Caco-2 (cell line): ENCODE measurements around the gene SUPT6H. TPM values are rescaled to one million over a fixed set of nuclear protein-coding genes. Genes with fewer than 3 reads are reported as not detected.

Source experiments
- BruUV-seq: library from RNA; stranded (reverse); fragments of 400-500 nt; replicated peaks from 2 replicates; lab custom pipeline; 2021; lab: Mats Ljungman, UMichigan
- CTCF ChIA-PET: fragments of 300-600 bp; sonication (Branson Sonifier 250); formaldehyde crosslinking; loops from one replicate; lab custom pipeline; 2022; ENCODE audit warnings: antibody characterized with exemption; lab: Charles Lee
- POLR2A ChIA-PET: fragments of 300-600 bp; sonication (Branson Sonifier 250); formaldehyde crosslinking; loops from one replicate; lab custom pipeline; 2022; ENCODE audit warnings: antibody characterized with exemption; lab: Charles Lee
- DNase-seq, 2 experiments: peaks; one replicate each; pipeline versions ENCODE4 v3.0.0 to v3.0.0-alpha.2; 2020 to 2022
- H3K27me3 ChIP-seq: replicated peaks from 2 replicates; pipeline ENCODE4 v1.6.0; 2011; ENCODE audit warnings: low read length; ENCODE audit not compliant: control insufficient read depth, insufficient read depth
- H3K36me3 ChIP-seq: 2 replicates; pipeline ENCODE4 v1.5.1; 2011; ENCODE audit warnings: low read length; ENCODE audit not compliant: control insufficient read depth, insufficient read depth
- H3K4me1 ChIP-seq: fragments of 250-450 bp; sonication (Bioruptor Pico); 2 replicates; pipeline ENCODE4 v1.5.1; 2020; ENCODE audit warnings: mild to moderate bottlenecking
- H3K4me3 ChIP-seq: 2 replicates; pipeline ENCODE4 v1.5.1; 2011; ENCODE audit warnings: low read depth, mild to moderate bottlenecking, control low read depth, low read length
- H3K9me3 ChIP-seq: fragments of 250-450 bp; sonication (Bioruptor Pico); 2 replicates; pipeline ENCODE4 v1.5.1; 2020; ENCODE audit warnings: mild to moderate bottlenecking, moderate library complexity
- H3K27ac Mint-ChIP-seq: one replicate; pipeline ENCODE4 v1.8.0; 2022; ENCODE audit warnings: mixed read lengths; ENCODE audit not compliant: unreplicated experiment
- H3K27me3 Mint-ChIP-seq: one replicate; pipeline ENCODE4 v1.8.0; 2022; ENCODE audit warnings: mixed read lengths; ENCODE audit not compliant: insufficient read depth, unreplicated experiment
- H3K36me3 Mint-ChIP-seq: one replicate; pipeline ENCODE4 v1.8.0; 2022; ENCODE audit warnings: mild to moderate bottlenecking, mixed read lengths; ENCODE audit not compliant: insufficient read depth, unreplicated experiment
- H3K4me1 Mint-ChIP-seq: one replicate; pipeline ENCODE4 v1.8.0; 2022; ENCODE audit warnings: low read depth, mixed read lengths; ENCODE audit not compliant: unreplicated experiment
- H3K4me3 Mint-ChIP-seq: one replicate; pipeline ENCODE4 v1.8.0; 2022; ENCODE audit warnings: mild to moderate bottlenecking, moderate library complexity, mixed read lengths; ENCODE audit not compliant: unreplicated experiment
- H3K9me3 Mint-ChIP-seq: one replicate; pipeline ENCODE4 v1.8.0; 2022; ENCODE audit warnings: mixed read lengths; ENCODE audit not compliant: unreplicated experiment
- CTCF ChIP-seq, 2 experiments: fragments of 200-600 bp in 1 of 2; IDR thresholded peaks; 1 replicate in 1 of 2; 2 replicates in 1 of 2; pipeline versions ENCODE4 v1.5.1 to v1.8.0; 2011 to 2022; ENCODE audit warnings: antibody characterized with exemption in 1 of 2, control low read depth in 1 of 2, inconsistent platforms in 1 of 2, low read depth in 1 of 2, low read length in 1 of 2, mild to moderate bottlenecking in 1 of 2, moderate library complexity in 1 of 2; ENCODE audit not compliant: insufficient read depth in 1 of 2, severe bottlenecking in 1 of 2, unreplicated experiment in 1 of 2
- intact Hi-C: fragments of 100-400 bp; cut with micrococcal nuclease; formaldehyde crosslinking; loops from one replicate; pipeline ENCODE4 v1.10.0; 2022; ENCODE audit not compliant: unreplicated experiment
- total RNA-seq: library from RNA; stranded (reverse); gene quantifications from 2 replicates; pipeline ENCODE4 v1.2.3, GENCODE V29; 2022

SUPT6H gene
- total RNA-seq, 1 experiment from 2014 or later = 129 TPM

DNA sequence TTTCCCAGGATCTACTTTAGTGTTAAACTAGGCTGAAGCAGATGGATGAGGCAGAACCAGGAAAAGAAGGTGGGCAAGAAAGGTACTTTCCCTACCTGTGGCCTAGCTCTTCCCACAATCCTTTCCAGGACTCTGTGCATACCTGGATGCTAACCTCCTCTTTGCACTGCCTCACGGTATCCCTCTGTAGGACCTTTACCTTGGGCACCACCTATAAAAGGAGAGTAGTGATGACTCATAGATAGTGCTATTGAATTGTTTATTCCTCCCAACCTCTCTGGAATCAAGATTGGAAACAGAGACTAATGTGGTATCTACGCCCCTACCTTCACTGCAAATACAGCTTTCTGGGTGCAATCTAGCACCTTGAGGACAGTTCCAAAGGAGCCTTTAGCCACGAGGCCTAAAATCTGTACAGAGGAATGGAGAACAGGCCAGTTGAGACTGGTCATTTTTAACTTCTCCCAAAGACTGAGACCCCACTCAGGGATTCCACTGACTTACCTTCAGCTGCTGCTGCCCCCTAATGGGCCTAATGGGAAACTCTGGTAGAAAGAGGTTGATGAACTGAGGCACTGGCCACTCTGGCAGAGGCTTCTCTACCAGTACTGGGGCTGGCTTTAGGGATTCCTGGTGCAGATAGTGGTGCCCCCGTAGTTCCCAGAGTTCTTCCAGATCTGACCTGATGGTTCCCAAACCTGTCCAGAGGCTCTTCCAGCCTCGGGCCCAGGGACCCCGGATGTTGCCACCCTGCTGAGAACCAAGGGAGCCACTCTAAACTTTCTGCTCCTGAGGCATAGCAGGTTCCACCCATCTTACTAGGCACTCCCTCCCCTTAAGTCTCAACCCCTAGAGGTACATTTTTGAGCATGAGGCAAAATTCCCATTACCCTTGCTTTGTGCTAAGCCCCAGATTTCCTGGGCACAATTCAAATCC, 48.8 kb upstream of the SUPT6H start:
- Mint-ChIP-seq H3K4me1 (peaks cover 9% of the 10 kb centered on the region), H3K9me3 (no peaks in the 10 kb centered on the region), H3K36me3 (peaks cover 53% of the 10 kb centered on the region), H3K27ac (peak overlapping the region; percentile 19), H3K4me3 (no peak overlapping the region), H3K27me3 (no peaks in the 10 kb centered on the region)
- no peak overlapping the region for H3K4me3 ChIP-seq
- TF ChIP-seq CTCF (IDR thresholded peaks at IDR 0.05; ENCODE audit: insufficient read depth in 1 of 2, low read depth in 1 of 2, low read length in 1 of 2, severe bottlenecking in 1 of 2, unreplicated experiment in 1 of 2) = peak; percentile 73 to 80
- peak; percentile 50 to 66 for DNase-seq
- intact Hi-C loops = loop anchor here (1.0 to 2.0 kb wide), 2 partner anchors 64 to 119 kb away; no protein-coding TSS in a partner anchor
- ChIA-PET CTCF (interaction anchor here (0.6 to 1.4 kb wide), 3 partner anchors 14 to 724 kb away, joined by 3 read pairs; no protein-coding TSS in a partner anchor), POLR2A (no interaction called here)
- no TSS peak for BruUV-seq
- H3K27me3 ChIP-seq = no peaks in the 10 kb centered on the region
- H3K4me1 ChIP-seq = no peaks in the 10 kb centered on the region
- peaks cover 2% of the 10 kb centered on the region; the same call in 1 of the 2 replicates for H3K36me3 ChIP-seq
- H3K9me3 ChIP-seq = no peaks in the 10 kb centered on the region

- H3K27ac Mint-ChIP-seq = peak within 1 kb of the TSS; percentile 19
- Histone ChIP-seq H3K27me3 (no peaks in the 10 kb centered on the region), H3K4me1 (no peaks in the 10 kb centered on the region), H3K36me3 (peaks cover 3% of the 10 kb centered on the region; the same call in 1 of the 2 replicates), H3K4me3 (no peak within 1 kb of the TSS), H3K9me3 (no peaks in the 10 kb centered on the region)
- intact Hi-C loops = loop anchor here (1.0 to 2.0 kb wide), 2 partner anchors 65 to 120 kb away; no protein-coding TSS in a partner anchor
- DNase-seq = no peak
- TF ChIP-seq CTCF (IDR thresholded peaks at IDR 0.05; ENCODE audit: insufficient read depth in 1 of 2, low read depth in 1 of 2, low read length in 1 of 2, severe bottlenecking in 1 of 2, unreplicated experiment in 1 of 2) = no peak
- H3K4me3 Mint-ChIP-seq = no peak within 1 kb of the TSS
- ChIA-PET CTCF (interaction anchor here (1.4 kb wide), 1 partner anchor 65 kb away, joined by 3 read pairs; no protein-coding TSS in a partner anchor), POLR2A (no interaction called here)
- H3K9me3 Mint-ChIP-seq = no peaks in the 10 kb centered on the region
- H3K4me1 Mint-ChIP-seq = peaks cover 9% of the 10 kb centered on the region
- H3K27me3 Mint-ChIP-seq = no peaks in the 10 kb centered on the region
- BruUV-seq = no TSS peak
- H3K36me3 Mint-ChIP-seq = peaks cover 60% of the 10 kb centered on the region
These were observed 48.0 kb upstream of the SUPT6H start, which contains the start of gene RSKR for GRCh38 chr17:28613931-28614381. Gene RSKR (minus strand): TSS chr17:28614185. CDS start chr17:28614161, 24 bp downstream.

DNA sequence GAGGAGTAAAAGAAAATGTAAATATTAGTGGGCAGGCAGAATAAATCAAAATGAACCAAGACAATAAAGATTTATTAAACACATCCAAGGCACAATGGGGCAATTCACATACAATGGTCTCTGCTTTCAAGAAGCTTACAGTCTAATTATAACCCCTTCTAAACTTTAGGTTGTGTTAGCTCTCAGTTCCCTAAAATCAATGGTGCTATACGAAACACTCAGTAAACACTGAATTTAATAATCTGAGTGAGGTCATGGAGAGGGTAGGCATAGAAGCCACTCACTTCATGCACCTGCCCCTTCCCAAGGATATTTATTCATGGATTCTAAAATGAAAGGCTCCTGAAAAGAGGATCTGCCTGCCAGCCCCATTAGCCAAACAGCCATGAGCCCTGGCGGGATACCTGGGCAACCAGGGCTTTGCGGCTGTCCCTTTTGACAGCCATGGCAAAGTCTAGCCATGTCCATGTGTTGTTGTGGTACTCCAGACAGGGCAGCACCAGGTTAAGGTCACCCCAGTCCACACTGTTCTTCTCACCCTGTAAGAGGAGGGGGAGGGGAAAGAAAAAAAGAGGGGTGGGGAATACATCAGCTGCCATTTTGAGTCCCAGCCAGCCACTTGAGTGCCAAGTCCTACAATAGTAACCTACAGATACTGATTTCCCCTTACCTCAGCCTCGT, 46.6 kb upstream of the SUPT6H start:
- Mint-ChIP-seq H3K27ac (no peak overlapping the region), H3K27me3 (no peaks in the 10 kb centered on the region), H3K4me3 (no peak overlapping the region), H3K4me1 (peaks cover 9% of the 10 kb centered on the region), H3K9me3 (no peaks in the 10 kb centered on the region), H3K36me3 (peaks cover 67% of the 10 kb centered on the region)
- peaks cover 5% of the 10 kb centered on the region; the same call in 1 of the 2 replicates for H3K36me3 ChIP-seq
- no peaks in the 10 kb centered on the region for H3K4me1 ChIP-seq
- ChIA-PET CTCF (no interaction called here), POLR2A (no interaction called here)
- no peaks in the 10 kb centered on the region for H3K9me3 ChIP-seq
- H3K27me3 ChIP-seq = no peaks in the 10 kb centered on the region
- DNase-seq = no peak
- no peak overlapping the region for H3K4me3 ChIP-seq
- no peak for TF ChIP-seq CTCF (IDR thresholded peaks at IDR 0.05; ENCODE audit: insufficient read depth in 1 of 2, low read depth in 1 of 2, low read length in 1 of 2, severe bottlenecking in 1 of 2, unreplicated experiment in 1 of 2)
- intact Hi-C loops = no loop called here
- no TSS peak for BruUV-seq
